Measurements from ENCODE around the gene SNED1.

- TF ChIP-seq POLR2AphosphoS5 (IDR thresholded peaks at IDR 0.05; ENCODE audit: low read depth, low read length) (no peak), POLR2A (IDR thresholded peaks at IDR 0.05; ENCODE audit: low read depth, low read length) (no peak), POU2F2 (IDR thresholded peaks at IDR 0.05; ENCODE audit: low read depth, low read length) (no peak), TAF1 (IDR thresholded peaks at IDR 0.05; ENCODE audit: low read depth, low read length) (no peak), PAX5 (IDR thresholded peaks at IDR 0.05; ENCODE audit: insufficient read depth, low read length, severe bottlenecking) (no peak)
Measured at GRCh38 chr2:241040081-241040803, 41.8 kb downstream of the SNED1 start.
